AG08395 (cell line): ENCODE data around the gene BCAR1.

Source experiments
- DNase-seq: peaks from one replicate; pipeline ENCODE4 v3.0.0; 2012; ENCODE audit warnings: mixed read lengths, low spot score

BCAR1 gene

GRCh38 chr16:75203667-75204409 is 47.6 kb downstream of the BCAR1 start:
- DNase-seq, result no peak

GRCh38 chr16:75203096-75203495 is 48.3 kb downstream of the BCAR1 start:
- no peak for DNase-seq

GRCh38 chr16:75202069-75202590 is 49.3 kb downstream of the BCAR1 start:
- DNase-seq, result no peak

GRCh38 chr16:75198135-75198600 is 53.3 kb downstream of the BCAR1 start:
- peak; percentile 71 for DNase-seq

GRCh38 chr16:75197522-75198134 is 53.8 kb downstream of the BCAR1 start:
- no peak for DNase-seq

GRCh38 chr16:75196836-75197235 is 54.6 kb downstream of the BCAR1 start:
- no peak for DNase-seq

- no peak for DNase-seq
These were observed 55.3 kb downstream of the BCAR1 start for GRCh38 chr16:75195811-75196790.

GRCh38 chr16:75193730-75194444 is 57.5 kb downstream of the BCAR1 start:
- DNase-seq, result no peak

- no peak for DNase-seq
These were observed 58.2 kb downstream of the BCAR1 start for GRCh38 chr16:75193265-75193650.

GRCh38 chr16:75192606-75193264 is 58.7 kb downstream of the BCAR1 start:
- no peak for DNase-seq

GRCh38 chr16:75189638-75190245 is 61.7 kb downstream of the BCAR1 start:
- no peak for DNase-seq

- no peak for DNase-seq
These were observed 62.5 kb downstream of the BCAR1 start for GRCh38 chr16:75188832-75189477.

- no peak for DNase-seq
These were observed 69.8 kb downstream of the BCAR1 start for GRCh38 chr16:75181630-75182029.

GRCh38 chr16:75179208-75179607 is 72.2 kb downstream of the BCAR1 start:
- no peak for DNase-seq
